GM10248 (cell line): Measurements from ENCODE around the gene RASSF1.

Experiments
- CTCF ChIA-PET: fragments of 300-600 bp; sonication (Branson Sonifier 250); formaldehyde crosslinking; extraction: SDS; loops from one replicate; lab custom pipeline; 2021; ENCODE audit warnings: antibody characterized with exemption; lab: Yijun Ruan, JAX
- POLR2A ChIA-PET: fragments of 350-650 bp; sonication (Branson Sonifier 250); formaldehyde crosslinking; extraction: SDS; loops from one replicate; lab custom pipeline; 2020; ENCODE audit warnings: antibody characterized with exemption; lab: Yijun Ruan, JAX
- DNase-seq: peaks from one replicate; pipeline ENCODE4 v3.0.0; 2012; ENCODE audit errors: extremely low spot score
- TF ChIP-seq, protein P1 (sequence below): IDR thresholded peaks from 2 replicates; pipeline ENCODE4 v1.5.1; 2012; ENCODE audit warnings: mild to moderate bottlenecking, low read depth; ENCODE audit errors: extremely low read depth, missing control alignments, control extremely low read depth

RASSF1 gene

DNA sequence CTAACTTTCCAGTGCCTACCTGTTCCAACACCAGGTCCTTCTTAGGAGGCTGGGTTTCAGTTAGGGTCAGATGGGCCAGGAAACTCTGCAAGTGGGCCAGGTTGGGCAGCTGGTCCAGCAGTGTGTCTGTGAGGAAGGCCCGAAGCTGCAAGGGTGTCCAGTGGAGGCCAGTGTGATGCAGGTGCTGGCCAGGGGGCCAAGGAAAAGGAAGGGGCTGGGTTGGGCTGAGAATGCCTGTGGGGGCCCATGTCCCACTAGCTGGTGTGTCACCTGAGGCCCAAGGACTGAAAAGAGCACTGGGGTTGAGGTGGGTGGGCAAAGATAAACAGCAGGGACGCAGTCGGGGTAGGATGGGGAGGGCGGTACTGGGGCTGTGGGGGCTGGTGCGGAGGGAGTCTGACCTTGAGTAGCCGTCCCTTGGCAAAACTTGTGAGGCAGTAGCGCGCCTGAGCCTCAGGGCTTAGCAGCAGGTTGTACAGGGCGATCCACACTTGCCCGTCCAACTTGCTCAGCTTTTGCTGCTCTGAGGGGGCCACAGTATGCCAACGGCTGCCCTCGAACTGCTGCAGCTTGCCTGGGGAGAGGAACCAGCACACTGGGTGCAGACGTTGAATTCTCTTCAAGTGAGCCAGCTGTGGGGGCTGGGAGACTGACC is 1.5 kb upstream of the RASSF1 start:
- ChIA-PET CTCF (interaction anchor here (1.3 to 6.6 kb wide), 3 partner anchors 7 to 19 kb away, joined by 3 to 55 read pairs (median 3); partner anchors contain the start of genes CYB561D2, HYAL2 and NPRL2), POLR2A (no interaction called here)
- no peak for DNase-seq
- TF ChIP-seq, protein P1, sequence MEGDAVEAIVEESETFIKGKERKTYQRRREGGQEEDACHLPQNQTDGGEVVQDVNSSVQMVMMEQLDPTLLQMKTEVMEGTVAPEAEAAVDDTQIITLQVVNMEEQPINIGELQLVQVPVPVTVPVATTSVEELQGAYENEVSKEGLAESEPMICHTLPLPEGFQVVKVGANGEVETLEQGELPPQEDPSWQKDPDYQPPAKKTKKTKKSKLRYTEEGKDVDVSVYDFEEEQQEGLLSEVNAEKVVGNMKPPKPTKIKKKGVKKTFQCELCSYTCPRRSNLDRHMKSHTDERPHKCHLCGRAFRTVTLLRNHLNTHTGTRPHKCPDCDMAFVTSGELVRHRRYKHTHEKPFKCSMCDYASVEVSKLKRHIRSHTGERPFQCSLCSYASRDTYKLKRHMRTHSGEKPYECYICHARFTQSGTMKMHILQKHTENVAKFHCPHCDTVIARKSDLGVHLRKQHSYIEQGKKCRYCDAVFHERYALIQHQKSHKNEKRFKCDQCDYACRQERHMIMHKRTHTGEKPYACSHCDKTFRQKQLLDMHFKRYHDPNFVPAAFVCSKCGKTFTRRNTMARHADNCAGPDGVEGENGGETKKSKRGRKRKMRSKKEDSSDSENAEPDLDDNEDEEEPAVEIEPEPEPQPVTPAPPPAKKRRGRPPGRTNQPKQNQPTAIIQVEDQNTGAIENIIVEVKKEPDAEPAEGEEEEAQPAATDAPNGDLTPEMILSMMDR: no peak

DNA sequence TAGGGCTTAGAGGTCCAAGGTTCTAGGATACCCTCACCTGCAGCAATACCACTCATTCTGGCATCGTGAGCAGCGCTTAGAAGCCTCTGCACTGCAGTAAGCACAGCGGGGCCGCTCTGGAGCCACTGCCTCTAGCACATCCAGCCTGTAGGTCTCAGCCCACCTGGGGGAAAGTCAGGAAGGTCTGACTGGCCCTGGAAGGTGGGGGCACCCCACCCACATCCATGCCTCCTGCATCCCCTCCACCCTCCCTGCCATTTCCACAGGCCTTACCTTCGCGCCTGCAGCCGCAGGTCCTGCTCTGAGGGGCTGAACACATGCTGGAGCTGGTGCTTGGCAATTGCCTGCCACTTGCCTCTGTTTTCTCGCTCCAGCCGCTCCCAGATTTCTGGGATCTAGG is 901 bp upstream of the RASSF1 start:
- POLR2A ChIA-PET: no interaction called here
- TF ChIP-seq, protein P1: no peak

DNA sequence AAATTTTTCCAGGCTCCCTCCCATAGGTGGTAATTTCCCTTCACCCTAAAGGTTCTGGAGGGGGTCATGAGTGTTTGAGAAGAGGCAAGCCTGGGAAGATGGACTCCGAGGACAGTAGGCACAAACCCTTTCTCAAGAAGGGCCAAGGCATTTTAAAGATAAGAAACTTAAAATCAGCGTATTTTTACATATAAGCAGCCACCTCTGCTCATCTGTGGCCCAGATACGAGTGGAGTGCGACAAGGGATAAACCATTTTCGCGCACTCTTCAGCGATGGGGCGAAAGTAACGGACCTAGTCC is 539 bp downstream of the RASSF1 start:
- TF ChIP-seq, protein P1: no peak
- no peak for DNase-seq
- POLR2A ChIA-PET: interaction anchor here (1.1 kb wide), 1 partner anchor 11 kb away, joined by 7 read pairs; the partner anchor contains the start of genes CYB561D2 and NPRL2
- CTCF ChIA-PET: interaction anchor here (1.0 to 6.6 kb wide), 4 partner anchors 9 to 203 kb away, joined by 3 to 55 read pairs (median 6); partner anchors contain the start of genes CYB561D2 and NPRL2

More for the DNA sequence above, 901 bp upstream of the RASSF1 start:
- CTCF ChIA-PET: interaction anchor here (1.5 to 6.6 kb wide), 2 partner anchors 8 to 201 kb away, joined by 8 to 55 read pairs; partner anchors contain the start of genes CYB561D2 and NPRL2
- no peak for DNase-seq

DNA sequence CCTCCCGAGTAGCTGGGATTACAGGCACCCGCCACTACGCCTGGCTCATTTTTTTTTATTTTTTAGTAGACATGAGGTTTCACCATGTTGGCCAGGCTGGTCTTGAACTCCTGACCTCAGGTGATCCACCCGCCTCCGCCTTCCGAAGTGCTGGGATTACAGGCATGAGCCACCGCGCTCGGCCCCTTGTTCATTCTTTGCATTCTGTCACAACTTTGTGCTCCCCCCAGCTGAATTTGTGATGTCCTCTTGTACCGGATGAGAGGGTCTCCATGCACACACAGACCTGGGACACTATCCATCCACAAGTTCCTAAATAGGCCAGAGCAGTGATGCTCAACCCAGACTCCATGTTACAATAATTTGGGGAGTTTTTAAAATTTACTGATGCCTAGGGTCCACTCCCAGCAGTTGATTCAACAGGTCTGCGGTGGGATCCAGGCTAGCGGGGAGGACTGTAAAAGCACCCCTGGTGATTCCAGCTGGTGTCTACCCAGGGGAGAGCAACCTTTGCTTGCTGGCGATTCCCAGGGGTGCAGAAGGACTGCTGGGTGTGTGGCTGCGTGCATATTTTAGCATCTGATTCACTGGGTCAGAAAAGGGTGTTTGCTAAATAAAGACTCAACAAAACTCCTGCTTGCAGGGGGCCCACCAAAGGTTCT is 1.0 kb downstream of the RASSF1 start:
- DNase-seq: no peak
- CTCF ChIA-PET: interaction anchor here (1.1 to 6.6 kb wide), 3 partner anchors 9 to 16 kb away, joined by 3 to 55 read pairs (median 41); partner anchors contain the start of genes CYB561D2, HYAL2 and NPRL2
- POLR2A ChIA-PET: no interaction called here

DNA sequence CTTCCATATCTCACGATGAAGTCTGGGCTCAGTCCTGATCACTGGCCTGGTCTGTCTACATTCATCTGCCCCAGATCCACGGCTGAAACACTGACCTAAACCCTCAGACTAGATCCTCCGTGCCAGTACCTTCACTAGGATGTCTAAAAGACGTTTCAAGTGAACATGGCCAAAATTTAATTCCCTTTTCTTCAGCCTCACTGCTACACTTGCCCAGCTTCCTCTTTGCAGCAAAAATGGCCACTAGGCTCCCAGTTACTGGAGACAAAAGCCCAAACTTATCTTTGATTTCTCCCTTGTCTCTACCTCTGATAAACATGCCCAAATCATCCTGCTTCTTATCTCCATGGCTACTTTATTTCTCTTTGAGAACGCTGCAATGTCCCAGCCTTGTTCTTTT is 1.7 kb downstream of the RASSF1 start:
- ChIA-PET CTCF (interaction anchor here (2.3 to 6.6 kb wide), 3 partner anchors 10 to 15 kb away, joined by 7 to 55 read pairs (median 41); partner anchors contain the start of genes CYB561D2, HYAL2 and NPRL2), POLR2A (no interaction called here)
- TF ChIP-seq, protein P1: no peak
- no peak for DNase-seq

More for the DNA sequence above, 1.0 kb downstream of the RASSF1 start:
- TF ChIP-seq, protein P1: no peak

DNA sequence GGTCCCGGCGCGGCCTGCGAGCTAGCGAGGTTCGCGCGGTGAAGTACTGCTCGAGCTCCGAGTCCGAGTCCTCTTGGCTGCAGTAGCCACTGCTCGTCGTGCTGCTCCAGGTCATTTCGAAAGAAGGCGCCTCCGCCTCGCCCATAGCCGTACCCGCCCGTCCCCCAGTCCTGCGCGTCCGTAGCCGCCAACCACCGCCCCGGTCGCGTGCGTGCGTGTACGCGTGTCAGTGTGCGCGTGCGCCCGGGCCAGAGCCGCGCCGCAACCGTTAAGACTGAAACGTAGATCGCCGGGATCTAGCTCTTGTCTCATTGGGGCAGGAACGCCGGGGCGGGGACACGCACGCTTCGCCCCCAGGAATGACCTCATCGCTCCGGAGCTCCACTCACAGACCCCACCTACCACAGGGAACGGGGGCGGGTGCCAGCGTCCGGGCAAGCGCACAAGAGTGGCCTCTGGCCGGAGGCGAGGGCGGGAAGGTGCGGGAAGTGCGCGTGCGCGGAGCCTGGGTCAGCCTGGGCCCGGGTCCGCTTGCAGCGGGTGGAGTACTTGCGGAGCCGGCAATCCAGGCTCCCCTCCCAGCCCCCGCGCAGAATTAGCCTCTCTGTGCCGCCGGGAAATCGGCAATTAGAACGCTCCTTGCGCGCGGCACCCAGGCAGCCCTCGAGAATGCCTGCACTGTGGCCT is 3.3 kb downstream of the RASSF1 start:
- TF ChIP-seq, protein P1: no peak
- CTCF ChIA-PET: interaction anchor here (0.9 to 6.6 kb wide), 13 partner anchors 10 to 1098 kb away, joined by 3 to 55 read pairs (median 5); partner anchors contain the start of genes CYB561D2, HYAL2, HYAL3 and NAA80
- POLR2A ChIA-PET: interaction anchor here (0.6 to 2.8 kb wide), 8 partner anchors 9 to 212 kb away, joined by 3 to 30 read pairs (median 4); partner anchors contain the start of genes CYB561D2, HYAL3, NAA80 and NPRL2
- DNase-seq: peak; percentile 99
